NCI-H524 (cell line): ENCODE measurements around the gene TPI1.
"Not testable (repeated sequence)": the region's sequence is repeated elsewhere in the genome, so short reads cannot be mapped to it uniquely, and the experiment has no call there.

Source experiments
- DNase-seq, 2 experiments: peaks; one replicate each; lab custom pipeline; 2025; lab: John Stamatoyannopoulos, UW

The TPI1 gene

DNA sequence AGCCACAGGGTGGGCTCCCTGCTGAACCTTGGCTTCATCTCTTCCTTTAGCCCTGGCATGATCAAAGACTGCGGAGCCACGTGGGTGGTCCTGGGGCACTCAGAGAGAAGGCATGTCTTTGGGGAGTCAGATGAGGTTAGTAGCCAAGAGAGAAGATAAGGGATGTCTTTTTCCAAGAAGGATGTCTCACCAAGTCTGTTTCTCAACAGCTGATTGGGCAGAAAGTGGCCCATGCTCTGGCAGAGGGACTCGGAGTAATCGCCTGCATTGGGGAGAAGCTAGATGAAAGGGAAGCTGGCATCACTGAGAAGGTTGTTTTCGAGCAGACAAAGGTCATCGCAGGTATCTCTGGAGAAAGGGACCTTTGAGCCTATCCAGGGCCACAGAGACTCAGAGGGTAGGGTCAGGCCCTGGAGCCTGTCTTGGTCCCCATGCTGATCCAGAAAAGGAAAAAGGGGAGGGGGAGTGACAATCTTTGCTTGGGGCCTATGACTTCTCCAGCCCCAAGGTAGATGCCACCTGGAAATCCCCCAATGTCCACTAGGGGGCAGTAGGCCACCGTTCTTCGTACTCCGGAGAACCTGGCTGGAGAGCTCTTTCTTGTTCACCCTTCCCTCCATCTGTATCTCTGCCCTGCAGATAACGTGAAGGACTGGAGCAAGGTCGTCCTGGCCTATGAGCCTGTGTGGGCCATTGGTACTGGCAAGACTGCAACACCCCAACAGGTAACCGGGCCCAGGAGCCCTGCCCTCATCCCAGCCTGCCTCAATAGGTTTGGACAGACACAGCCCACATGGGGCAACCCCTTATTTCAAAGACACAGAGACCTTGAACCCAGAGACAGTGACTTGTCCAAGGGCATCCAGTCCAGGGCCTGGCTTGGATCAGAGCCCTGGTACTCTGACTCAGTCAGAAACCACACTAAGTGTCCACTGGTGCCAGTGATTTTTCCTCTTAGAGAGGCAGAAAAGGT is 2.0 kb downstream of the TPI1 start:
- peak; percentile 56 to 76 for DNase-seq

DNA sequence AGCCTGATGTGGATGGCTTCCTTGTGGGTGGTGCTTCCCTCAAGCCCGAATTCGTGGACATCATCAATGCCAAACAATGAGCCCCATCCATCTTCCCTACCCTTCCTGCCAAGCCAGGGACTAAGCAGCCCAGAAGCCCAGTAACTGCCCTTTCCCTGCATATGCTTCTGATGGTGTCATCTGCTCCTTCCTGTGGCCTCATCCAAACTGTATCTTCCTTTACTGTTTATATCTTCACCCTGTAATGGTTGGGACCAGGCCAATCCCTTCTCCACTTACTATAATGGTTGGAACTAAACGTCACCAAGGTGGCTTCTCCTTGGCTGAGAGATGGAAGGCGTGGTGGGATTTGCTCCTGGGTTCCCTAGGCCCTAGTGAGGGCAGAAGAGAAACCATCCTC is 3.0 kb downstream of the TPI1 start:
- DNase-seq = not testable (repeated sequence)

DNA sequence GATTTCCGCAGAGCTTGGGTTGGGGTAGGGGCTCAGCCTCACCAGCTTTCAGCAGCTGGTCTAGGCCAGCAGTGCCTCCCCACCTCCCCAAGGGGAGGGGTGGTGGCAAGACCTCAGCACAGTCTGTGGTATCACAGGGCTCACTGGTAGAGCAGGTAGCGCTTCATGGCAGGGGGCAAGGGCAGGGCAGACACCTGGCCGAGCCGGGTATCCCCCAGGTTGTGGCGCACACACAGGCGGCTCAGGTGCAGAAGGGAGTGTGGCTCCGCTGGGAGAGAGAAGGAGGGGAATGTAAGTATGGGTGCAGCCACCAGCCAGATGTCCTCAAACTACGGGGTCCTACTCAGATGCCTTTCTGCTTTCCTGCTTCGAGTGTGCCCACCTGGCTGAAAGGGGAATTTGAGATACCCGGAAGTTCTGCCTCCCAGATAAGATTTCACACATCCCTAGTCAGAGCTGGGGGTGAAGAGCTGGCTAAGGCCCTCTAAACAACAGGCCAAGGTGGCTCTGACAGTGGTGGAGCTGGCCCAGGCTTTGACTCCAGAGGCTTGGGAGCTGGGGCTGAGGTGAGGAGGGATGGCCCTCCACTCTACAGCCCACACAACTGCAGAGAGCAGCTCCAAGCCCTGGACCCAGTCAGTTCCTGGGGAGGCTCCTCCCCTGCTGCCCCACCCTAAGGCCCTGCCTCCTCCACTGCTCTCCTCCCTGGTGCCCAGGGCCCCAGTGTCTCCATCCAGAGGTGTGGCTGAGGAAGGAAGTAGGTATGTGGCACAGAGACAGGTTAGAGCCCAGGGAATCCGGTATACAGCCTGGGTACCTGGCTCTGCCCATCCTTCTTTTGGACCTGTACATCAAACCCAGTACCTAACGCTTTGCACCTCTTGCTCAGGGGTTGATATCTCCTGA is 4.0 kb downstream of the TPI1 start:
- peak in 1 of 2 experiments; percentile 40 for DNase-seq

DNA sequence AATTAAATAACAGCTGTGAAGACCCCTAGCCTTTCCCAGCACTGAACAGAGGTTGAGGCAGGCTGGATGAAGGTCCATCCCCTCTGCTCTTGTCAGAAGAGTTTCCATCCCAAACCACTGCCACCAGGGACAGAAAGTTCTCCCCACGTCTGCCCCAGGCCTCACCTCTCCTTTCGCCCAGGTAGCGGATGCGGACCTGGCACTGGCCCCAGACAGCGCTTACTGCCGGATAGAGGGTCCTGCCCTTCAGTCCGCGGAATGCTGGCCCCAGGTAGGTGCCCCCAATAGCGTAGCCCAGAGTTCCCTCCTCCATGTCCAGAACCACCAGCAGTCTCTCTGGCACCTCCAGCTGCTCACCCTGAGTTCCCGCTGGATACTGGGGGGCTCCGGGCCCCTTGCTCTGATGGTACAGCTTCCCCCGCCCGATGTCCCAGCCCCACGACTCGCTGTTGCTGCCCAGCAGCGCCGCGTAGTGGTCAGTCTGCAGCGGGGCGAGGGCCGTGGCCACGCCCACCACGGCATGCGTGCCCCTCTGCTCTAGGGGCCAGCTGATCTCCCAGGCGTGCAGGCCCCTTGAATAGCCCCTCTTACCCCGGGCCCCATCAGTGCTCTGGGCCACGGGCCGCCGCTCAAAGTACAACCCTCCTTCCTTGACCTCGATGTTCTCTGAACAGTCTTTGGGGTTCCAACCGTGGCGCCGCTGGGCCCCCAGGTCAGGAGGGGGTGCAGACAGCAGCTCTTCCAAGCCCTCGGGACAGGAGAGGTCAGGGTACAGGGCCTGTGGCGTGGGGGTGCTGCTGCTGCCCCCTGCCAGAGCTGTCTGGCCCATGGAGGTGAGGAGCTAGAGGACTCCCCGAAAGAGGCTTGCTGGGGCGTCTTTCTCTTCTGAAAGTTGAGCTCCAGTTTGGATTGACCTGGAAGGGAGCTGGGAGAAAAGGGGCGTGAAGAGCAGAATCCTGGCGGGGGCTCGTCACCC is 5.0 kb downstream of the TPI1 start:
- peak; percentile 22 to 74 for DNase-seq

DNA sequence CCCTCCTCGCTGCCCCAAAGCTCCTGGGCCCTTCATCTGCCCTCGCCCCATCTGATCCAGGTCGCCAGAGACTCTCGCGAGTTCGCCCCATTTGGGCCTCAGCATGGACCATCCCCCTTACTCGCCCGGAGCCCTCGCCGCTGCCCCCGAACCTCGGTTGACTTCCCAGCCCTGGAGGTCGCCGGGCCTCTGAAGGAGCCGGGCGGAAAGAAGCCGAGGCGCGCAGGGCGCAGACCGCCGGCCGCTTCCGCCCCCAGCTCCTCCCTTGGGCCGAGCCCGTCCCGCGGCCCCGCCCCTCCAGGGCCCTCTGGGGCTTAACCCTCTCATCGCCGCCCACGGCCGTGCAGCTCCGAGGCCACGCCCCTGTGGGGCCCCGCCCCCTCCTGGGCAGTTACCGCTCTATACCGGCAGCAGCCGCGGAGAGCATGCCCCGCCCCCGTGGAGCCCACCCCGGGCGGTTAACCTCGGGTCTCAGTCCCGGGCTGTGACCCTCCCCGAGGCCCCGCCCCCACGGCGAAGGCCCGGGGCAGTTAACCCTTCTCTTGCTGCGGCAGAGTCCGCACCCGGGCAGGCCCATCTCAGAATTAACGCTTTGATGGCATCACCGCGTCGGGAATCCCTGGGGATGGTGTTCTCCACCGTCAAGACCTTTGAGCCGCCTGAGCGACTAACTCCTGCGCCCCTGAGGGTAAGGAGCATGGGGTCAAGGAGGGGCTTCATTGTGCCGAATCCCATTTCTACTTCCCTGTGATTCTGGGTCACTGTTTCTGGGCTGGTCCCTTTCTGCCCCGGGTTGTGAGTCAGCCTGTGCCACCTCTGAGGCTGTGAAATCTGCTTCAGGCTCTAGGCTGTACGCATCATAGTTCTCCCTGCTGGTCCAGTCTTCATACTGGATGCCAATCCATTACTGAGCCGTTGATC is 6.0 kb downstream of the TPI1 start, which contains the start of gene SPSB2:
Gene SPSB2 (minus strand): TSS at position 210 of the 921 bp plus-strand sequence. CDS start 402 bp downstream, outside the sequence.
- peak; percentile 78 to 91 for DNase-seq

DNA sequence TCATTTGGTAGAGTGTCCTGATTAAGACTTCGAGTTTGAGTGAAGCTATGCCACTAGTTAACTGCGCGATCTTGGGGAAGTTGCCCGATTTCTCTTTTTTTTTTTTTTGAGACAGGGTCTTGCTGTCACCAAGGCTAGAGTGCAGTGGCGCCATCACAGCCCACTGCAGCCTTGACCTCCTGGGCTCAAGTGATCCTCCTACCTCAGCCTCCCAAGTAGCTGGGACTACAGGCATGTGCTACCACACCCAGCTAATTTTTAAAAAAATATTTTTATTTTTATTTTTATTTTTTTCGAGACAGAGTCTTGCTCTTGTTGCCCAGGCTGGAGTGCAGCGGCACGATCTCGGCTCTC is 6.7 kb downstream of the TPI1 start:
- not testable (repeated sequence) for DNase-seq

DNA sequence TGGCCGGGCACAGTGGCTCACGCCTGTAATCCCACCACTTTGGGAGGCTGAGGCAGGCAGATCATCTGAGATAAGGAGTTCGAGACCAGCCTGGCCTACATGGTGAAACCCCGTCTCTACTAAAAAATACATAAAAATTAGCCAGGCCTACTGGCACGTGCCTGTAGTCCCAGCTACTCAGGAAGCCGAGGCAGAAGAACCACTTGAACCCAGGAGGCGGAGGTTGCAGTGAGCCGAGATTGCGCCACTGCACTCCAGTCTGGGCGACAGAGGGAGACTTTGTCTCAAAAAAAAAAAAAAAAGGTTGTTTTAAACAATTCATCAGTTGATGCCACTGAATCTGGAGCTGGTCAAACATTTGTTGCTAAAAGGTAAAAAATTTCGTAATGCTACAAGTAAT is 12.5 kb downstream of the TPI1 start:
- not testable (repeated sequence) for DNase-seq

DNA sequence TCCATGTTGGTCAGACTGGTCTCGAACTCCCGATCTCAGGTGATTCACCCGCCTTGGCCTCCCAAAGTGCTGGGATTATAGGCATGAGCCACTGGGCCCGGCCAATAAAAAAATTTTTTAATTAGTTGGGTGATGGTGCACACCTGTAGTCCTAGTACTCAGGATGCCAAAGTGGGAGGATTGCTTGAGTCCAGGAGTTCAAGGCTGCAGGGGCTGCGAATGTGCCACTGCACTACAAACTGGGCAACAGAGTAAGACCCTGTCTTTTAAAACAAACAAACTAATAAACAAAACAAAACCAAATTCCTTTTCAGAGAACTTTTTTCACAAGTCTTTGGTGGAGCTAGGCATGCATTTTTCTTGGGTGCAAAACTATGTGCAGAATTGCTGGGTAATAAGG is 15.9 kb downstream of the TPI1 start:
- DNase-seq = no peak

DNA sequence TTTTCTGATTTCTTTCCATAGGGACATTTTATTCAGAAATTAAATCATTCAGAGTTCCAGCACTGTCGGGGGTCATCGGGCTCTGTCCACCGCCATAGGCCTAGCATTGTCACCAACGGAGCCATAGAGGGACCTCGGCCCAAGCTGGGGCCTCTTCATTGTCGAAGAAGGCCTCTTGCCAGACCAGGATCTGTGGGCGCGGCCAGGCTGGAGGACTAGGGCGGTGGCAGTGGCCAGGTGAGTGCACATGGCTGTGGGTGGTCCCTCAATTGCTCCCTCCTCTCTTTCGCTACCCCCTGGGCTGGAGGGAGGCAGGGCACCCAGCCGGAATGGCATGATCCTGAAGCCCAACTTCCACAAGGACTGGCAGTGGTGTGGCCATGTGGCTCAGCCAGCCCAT is 16.4 kb downstream of the TPI1 start:
- no peak for DNase-seq

DNA sequence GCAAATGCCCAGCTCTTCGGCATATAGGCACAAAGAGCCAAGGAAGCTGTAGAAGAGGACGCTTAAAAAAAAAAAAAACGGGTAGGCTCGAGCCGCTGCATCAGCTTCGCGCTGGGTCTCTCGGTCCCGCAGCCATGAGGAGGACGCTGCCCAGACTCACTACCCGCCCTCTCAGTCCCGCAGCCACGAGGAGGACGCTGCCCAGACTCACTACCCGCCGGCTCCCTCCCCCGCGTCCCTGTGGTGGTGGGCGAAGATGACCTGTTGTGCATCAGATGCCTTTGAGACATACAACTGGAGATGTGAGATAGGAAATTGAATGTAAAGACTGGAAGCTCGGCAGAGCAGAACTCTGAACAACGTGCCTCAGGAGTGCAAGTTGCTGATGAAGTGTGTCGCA is 17.2 kb downstream of the TPI1 start:
- no peak for DNase-seq

DNA sequence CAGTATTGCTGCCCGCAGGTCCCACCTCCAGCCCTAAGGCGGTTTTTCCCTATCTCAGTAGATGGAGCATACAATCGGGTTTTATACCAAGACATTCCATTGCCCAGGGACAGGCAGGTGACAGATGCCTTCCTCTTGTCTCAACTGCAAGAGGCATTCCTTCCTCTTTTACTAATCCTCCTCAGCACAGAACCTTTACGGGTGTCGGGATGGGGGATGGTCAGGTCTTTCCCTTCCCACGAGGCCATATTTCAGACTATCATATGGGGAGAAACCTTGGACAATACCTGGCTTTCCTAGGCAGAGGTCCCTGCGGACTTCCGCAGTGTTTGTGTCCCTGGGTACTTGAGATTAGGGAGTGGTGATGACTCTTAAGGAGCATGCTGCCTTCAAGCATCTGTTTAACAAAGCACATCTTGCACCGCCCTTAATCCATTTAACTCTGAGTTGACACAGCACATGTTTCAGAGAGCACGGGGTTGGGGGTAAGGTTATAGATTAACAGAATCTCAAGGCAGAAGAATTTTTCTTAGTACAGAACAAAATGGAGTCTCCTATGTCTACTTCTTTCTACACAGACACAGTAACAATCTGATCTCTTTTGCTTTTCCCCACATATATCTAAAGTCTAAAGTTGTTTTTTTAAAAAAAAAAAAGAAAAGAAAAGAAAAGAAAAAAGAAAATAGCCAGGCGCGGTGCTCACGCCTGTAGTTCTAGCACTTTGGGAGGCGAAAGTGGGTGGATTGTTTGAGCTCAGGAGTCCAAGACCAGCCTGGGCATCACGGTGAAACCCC is 19.1 kb downstream of the TPI1 start:
- DNase-seq = peak in 1 of 2 experiments; percentile 65

DNA sequence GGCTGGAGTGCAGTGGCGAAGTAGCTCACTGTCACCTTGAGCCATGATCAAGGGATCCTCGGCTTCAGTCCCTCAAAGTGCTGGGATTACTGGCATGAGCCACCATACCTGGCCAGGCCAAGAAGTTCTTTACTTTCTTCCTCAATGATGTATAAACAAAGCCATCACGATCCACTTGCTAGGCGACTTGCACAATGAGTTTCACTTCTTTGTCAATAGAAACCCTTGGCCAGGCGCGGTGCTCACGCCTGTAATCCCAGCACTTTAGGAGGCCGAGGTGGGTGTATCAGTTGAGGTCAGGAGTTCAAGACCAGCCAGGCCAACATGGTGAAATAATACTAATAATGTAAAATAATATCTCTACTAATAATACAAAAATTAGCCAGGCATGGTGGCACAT is 20.1 kb downstream of the TPI1 start:
- DNase-seq = no peak

DNA sequence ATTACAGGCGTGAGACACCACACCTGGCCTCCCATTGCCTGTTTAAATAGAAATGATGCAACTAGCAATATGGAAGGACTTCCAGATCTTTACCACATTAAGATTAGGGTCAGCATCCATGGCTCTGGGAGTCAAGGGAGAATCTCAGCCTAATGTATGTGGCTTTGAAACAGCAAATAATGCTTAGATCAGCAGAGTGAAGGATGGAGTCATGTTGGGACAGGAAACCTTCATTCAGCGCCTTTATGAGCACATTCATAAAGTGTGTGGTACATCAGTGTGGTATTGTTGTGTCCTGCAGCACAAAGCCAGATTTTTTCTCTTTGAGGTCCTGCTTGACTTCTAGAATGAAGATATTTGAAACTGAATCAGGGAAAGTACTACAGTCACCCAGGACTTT is 21.0 kb downstream of the TPI1 start:
- no peak for DNase-seq

DNA sequence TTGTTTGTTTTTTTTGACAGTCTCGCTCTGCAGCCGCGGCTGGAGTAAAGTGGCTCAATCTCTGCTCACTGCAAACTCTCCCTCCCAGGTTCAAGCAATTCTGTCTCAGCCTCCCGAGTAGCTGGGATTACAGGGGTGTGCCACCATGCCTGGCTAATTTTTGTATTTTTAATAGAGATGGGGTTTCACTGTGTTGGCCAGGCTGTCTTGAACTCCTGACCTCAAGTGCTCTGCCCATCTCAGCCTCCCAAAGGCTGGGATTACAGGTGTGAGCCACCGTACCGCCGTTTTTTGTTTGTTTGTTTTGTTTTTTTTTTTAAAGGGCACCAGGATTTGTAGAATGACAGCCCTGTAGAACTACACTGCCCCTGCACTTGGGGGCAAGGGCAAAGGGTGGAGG is 21.5 kb downstream of the TPI1 start:
- not testable (repeated sequence) for DNase-seq

DNA sequence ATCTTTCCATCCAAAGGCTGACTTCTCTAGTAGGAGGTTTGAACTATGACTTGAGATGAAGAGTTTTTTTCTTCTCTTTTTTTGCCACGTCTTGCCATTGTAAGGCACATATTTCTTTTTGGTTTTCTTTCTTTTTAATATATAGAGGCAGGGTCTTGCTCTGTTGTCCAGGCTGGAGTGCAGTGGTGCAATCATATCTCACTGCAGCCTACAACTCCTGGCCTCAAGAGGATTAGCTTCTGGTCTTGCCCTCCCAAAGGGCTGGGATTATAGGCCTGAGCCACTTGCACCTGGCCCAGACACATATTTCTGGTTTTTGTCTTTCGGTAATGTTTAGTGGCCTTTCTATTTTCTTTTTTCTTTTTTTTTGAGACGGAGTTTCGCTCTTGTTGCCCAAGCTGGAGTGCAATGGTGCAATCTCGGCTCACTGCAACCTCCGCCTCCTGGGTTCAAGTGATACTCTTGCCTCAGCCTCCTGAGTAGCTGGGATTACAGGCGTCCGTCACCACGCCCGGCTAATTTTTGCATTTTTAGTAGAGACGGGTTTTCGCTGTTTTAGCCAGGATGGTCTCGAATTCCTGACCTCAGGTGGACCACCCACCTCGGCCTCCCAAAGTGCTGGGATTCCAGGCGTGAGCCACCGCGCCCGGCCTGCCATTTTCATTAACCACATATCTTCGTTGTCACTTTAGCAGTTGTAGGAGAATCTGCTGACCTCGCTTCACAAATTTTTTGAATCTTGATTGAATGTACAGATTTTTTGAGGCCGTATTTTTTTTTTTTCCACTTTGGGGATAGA is 22.6 kb downstream of the TPI1 start:
- DNase-seq = not testable (repeated sequence)

DNA sequence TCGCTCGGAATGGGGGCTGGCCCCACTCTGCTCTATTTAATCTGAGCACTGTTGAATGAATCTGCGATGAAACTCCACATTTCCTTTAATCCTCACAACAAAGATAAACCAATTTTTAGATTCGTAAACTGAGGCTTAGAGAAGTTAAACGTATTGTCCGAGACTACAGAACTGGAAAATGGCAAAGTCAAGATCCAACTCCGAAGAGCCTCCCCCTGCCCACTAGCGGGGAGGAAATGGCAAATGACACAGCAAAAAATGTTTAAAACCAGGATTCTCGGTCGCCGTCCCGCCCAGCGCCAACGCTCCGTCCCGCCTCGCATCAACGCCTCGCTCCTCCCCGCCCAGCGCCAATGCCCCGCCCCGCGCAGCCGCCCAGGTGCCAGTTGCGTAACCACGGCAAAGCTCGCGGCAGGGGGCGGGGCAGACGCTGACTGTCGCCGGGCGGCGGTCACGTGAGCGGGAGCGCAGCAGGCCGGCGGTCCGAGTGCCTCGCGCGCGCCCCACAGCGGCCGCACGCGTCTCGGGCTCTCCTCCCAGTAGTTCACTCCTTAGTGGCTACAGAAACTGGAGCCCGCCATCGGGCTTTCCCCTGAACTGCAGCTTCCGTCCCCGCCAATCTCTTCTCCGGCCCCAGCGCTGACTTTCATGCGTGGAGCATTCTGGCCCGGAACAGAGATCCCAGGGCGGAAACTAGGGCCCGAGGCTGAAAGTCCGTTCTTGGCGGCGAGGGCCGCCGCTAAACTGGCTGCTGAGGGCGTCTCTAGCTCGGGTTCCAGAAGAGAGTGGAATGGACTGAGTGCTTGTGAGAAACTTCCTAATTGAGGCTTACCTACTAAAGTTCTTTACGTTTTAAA is 23.7 kb downstream of the TPI1 start:
- DNase-seq = peak; percentile 82 to 93

DNA sequence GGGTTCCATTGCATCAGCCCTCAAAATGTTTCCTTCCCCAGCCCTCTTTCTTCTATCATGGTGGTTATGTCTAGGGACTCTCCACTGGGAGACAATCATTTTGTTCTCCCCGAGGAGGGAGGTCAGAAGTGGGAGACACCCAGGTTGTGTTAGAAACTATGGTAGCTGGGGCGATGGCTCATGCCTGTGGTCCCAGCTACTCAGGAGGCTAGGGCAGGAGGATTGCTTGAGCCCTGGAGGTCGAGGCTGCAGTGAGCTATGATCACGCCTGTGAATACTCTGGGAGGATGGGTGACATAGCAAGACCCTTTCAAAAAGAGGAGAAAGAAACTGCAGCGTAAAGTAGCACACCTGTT is 24.3 kb downstream of the TPI1 start:
- DNase-seq = no peak

DNA sequence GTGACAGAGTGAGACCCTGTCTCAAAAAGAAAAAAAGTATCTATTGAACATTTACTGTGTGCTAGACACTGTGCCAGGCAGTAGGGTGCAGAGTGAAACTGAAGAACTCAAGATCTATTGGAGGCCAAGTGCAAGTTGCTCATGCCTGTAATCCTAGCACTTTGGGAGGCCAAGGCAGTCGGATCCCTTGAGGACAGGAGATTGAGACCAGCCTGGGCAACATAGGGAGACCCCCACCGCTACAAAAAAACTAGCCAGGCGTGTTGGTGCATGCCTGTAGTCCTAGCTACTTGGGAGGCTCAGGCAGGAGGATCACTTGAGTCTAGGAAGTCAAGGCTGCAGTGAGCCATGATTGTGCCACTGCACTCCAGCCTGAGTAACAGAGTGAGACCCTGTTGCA is 25.4 kb downstream of the TPI1 start:
- not testable (repeated sequence) for DNase-seq
